SK-N-MC (cell line): ENCODE measurements around the gene ERCC4.

ENCODE experiments used
- EZH2 ChIP-seq: fragments of 200-600 bp; sonication (generic); IDR thresholded peaks from one replicate; pipeline ENCODE4 v1.6.1; 2017; ENCODE audit warnings: antibody characterized with exemption
- POLR2AphosphoS5 ChIP-seq: IDR thresholded peaks from 2 replicates; pipeline ENCODE4 v1.6.1; 2012; ENCODE audit warnings: mild to moderate bottlenecking, low read depth, low read length, borderline replicate concordance

- TF ChIP-seq EZH2, result no peak
- TF ChIP-seq POLR2AphosphoS5, result no peak
Observed at GRCh38 chr16:13931845-13932244, 11.9 kb downstream of the ERCC4 start.
